HG02938 (cell line): ENCODE measurements around the gene NT5C2.
A peak's percentile ranks its signal among the peaks of the same experiment; 100 is the strongest.
"Not testable (repeated sequence)": the region's sequence is repeated elsewhere in the genome, so short reads cannot be mapped to it uniquely, and the experiment has no call there.

Experiments used
- ATAC-seq: cut with Tn5 transposase; IDR thresholded peaks from one replicate; pipeline ENCODE4 v1.9.1; 2021; ENCODE audit warnings: mild to moderate bottlenecking, moderate library complexity; ENCODE audit not compliant: unreplicated experiment

NT5C2 gene

DNA sequence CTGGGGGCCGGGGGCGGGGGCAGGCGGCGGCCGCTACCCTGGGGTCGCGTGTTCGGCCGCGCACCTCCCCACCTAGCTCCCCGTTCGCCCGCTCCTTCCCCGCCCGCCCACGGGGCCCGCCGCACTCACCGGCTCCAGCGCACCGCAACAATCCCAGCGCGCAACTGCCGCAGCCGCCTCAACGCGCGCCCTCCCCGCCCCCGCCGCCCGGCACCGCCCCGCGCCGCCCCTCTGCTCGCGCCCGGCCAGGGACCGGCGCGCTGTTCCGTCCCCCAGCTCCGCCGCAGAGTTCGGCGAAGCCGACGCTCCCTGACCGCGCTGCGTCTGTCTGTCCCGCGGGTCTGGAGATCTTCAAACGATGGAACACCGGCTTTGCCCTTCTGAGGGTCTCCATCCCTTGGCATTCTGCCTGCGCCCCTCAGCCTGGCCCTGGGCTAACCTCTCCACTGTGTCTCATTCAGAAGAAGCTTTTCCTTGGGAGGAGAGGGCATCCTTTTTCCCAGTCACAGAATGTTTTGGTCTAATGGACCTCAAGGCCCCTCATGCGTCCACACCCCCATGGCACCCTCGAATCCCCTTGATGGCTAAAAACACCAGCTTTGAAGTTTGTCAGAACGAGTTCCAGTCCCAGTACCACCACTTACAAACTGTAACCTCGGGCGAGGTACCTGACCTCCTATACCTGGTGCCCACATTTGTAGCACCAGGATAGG is at the start of gene NT5C2:
Gene NT5C2, minus strand, starts transcription at position 166 of the 713 bp plus-strand sequence. CDS start 18,314 bp downstream, outside the sequence.
- ATAC-seq = peak; percentile 49

DNA sequence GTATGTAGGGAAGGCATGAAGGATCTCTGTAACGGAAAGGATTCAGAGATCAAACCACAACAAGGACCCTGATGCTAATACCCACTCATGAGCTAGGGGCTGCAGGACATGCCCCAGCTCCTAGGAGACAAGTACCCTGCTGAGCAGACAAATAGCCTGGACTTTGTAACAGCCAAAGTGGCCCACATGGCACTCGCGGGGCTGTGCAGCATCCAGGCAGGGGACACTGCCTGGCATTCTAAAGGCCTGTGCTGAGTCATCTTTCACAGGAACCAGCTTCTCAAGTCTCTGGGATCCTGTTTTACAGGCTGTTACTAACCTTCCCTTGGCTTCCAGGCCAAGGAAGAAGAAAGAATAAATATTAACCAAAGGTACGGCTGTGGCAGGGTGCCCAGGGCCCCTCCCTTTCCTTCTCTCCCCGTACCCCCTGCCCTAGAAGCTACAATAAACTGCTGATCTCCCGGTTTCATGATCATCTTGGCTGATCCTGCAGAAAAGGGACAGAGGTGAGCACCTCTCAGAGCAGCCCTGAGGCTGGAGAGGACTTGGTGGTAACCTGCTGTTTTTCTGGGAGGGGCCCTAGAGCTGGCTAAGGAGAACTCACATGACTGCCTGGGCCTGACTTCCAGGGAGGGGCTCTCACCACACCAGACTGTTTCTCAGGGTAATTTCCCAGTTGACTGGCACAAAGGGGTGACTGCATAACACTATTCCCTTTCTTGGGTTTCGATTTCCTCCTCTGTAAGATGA is 48.4 kb upstream of the NT5C2 start:
- ATAC-seq = no peak

DNA sequence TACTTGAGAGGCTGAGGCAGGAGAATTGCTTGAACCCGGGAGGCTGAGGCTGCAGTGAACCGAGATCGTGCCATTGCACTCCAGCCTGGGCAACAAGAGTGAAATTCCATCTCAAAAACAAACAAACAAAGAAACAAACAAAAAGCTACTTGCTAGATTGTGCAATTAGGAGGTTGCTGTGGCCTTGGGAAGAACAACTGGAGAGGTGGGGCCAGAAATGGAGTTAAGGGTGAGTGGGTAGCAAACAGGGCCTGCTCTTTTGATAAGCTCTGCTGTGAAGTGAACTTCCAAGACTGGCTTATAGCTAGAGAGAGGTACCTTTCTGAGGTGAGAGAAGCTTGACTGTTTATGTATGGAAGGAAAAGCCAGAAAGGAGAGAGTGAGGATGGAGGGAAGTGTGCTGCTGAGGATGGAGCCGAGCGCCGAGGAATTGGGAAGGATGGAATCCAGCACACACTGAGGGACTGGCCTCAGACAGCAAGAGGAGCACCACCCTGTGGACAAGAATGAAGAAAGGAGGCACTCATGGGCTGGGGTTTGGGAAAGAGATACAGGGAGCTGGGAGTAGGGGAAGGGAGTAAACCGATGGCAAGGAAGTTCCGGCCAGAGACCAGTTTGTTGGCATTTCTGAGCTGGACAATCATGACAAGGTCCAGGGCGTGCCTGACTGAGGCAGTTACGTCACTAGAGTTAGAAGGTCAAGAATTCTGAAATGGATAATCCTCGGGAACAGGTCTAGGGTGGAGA is 45.6 kb upstream of the NT5C2 start:
- ATAC-seq = no peak

DNA sequence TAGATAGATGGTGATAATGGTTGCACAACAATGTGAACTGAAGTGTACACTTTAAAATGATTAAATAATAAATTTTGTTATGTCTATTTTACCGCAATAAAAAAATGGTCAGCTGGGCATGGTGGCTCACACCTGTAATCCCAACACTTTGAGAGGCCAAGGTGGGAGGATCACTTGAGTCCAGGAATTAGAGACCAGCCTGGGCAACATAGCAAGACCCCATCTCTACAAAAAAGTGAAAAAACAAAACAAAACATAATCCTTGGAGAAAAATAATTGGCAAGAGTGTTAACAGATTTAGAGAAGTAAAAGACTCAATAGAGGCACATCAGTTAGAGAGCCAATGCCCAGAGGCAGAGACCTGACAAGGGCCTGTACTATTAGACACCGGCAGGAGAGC is 42.7 kb upstream of the NT5C2 start:
- ATAC-seq = no peak

DNA sequence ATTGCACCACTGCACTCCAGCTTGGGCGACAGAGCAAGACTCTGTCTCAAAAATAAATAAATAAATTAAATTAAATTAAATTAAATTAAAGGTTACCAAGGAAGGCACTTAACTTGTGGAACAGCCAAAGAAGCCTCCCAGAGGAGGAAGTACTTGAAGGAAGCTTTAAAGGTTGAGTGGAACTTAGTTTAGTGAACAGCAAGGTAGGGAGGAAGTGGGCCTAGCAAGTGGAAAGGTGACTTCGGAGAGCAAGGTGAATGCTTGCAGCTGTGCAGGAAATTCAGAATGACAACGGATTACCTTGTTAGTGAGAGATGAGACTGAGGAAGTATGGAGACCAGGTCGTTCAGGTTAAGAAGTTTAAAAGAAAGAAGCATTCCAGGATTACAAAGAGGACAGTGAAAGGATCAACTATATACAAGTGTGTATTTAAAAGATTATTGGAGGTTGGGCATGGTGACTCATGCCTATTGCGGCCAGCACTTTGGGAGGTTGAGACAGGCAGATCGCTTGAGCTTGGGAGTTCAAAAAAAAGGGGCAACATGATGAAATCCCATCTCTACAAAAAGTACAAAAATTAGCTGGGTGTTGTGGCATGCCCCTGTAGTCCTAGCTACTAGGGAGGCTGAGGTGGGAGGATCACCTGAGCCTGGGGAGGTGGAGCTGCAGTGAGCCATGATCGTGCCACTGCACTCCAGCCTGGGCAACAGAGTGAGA is 39.9 kb upstream of the NT5C2 start:
- ATAC-seq = no peak

DNA sequence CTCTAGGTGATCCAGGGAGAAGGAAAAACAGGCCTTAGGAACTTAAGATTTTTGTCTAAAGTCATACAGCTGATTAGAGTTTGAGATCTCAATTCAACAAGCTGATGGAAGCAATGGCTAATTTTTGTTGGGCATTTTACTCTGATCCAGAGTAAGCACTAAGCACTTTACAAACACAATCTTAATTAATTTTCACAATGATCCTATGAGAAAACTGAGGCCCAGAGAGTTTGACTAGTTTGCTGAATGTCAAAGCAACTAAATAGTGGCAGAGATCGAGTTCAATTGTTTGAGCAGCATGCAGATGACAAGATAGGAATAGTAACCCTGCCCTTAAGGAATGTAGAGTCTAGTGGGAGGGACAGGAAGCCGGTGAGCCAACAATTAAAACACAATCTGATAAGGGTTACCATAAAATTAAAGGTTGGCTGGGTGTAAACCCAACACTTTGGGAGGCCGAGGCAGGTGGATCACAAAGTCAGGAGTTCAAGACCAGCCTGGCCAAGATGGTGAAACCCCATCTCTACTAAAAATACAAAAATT is 39.1 kb upstream of the NT5C2 start:
- ATAC-seq = no peak

DNA sequence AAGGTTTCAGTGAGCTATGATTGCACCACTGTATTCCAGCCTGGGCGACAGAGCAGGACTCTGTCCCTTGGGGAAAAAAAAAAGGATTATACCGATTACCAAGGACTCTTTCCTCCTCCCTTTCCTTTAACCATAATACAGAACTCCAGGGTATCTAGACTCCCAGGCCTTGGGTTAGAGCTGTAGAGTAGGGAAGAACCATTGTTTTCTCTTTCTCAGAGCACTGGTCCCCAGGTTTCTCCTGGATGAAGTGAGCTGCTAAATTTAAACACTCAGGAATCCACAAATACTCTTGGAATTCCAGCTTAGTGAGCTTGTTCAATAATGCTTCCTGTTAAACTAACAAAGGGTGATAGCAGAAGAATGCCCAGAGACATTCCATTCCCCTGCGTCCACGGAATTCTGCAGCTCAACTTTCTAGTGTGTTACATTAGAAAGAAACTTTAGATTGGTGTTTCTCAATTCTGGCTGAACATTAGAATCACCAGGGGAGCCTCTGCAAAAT is 38.0 kb upstream of the NT5C2 start:
- no peak for ATAC-seq

DNA sequence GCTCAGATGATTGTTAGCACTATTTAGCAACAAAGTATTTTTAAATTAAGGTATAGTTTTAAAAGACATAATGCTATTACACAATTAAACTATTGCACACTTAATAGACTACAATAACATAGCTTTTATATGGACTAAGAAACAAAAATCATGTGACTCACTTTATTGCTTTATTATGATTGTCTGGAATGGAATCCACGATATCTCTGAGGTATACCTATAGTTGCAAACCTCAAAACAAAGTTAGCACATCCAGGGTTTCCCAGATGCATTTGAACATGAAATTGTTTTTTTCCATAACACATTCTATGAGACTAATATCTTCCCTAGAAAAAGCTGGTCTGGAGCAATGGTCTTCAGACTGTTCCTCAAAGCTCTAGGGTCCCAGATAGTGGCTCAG is 34.3 kb upstream of the NT5C2 start:
- no peak for ATAC-seq

DNA sequence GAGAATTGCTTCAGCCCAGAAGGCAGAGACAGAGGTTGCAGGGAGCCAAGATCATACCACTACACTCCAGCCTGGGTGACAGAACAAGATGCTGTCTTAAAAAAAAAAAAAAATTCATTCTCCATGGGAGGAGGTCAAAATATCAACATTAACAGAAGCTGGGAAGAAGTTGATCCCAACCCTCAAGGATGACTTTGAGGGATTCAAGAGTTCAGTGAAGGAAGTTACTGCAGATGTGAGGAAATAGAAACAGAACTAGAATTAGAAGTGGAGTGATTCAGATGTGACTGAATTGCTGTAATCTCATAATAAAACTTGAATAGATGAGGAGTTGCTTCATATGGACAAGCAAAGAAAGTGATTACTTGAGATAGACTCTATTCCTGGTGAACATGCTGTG is 32.9 kb upstream of the NT5C2 start:
- ATAC-seq = no peak

DNA sequence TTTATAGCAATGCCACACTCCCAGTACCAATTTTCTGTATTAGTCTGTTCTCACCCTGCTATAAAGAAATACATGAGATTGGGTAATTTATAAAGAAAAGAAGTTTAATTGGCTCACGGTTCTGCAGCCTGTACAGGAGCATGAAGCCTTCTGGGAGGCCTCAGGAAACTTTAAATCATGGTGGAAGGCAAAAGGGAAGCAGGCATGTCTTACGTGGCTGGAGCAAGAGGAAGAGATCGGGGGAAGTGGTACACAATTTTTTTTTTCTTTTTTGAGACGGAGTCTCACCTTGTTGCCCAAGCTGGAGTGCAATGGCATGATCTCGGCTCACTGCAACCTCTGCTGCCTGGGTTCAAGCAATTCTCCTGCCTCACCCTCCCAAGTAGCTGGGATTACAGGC is 31.6 kb upstream of the NT5C2 start:
- not testable (repeated sequence) for ATAC-seq

DNA sequence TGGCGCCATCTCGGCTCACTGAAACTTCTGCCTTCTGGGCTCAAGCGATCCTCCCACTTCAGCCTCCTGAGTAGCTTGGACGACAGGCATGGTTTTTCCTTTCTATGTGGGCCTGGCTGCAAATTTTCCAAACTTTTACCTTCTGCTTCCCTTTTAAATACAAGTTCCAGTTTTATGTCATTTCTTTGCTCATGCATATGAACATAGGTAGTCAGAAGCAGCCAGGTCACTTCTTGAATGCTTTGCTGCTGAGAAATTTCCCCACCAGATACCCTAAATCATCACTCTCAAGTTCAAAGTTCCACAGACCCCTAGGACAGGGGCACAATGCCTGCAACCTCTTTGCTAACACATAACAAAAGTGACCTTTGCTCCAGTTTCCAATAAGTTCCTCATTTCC is 31.1 kb upstream of the NT5C2 start:
- no peak for ATAC-seq

DNA sequence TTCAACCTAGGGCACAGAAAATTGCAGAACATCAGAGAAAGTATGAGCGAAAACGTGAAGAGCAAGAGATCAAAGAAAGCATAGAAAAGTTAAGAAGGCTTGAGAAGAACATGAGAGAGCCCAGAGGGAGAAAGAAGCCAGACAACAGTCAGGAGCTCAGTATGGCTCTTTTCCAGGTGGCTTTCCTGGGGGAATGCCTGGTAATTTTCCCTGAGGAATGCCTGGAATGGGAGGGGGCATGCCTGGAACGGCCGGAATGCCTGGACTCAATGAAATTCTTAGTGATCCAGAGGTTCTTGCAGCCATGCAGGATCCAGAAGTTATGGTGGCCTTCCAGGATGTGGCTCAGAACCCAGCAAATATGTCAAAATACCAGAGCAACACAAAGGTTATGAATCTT is 23.3 kb upstream of the NT5C2 start:
- ATAC-seq = not testable (repeated sequence)

DNA sequence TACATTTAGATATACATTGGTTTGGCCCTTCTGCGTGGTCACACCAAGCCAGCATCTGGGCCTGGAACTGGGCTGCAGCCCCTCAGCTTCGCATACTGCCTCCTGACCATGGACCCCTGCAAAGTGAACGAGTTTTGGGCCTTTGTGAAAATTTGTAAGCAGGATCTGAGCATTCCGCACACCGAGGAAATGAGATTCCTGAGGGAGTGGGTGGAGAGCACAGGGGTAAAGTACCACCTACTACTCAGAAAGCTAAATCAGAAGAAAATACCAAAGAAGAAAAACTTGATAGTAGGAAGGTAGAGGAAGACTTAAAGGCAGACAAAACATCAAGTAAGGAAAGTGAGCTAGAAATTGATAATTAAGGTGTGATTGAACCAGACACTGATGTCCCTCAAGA is 22.5 kb upstream of the NT5C2 start:
- ATAC-seq = no peak

DNA sequence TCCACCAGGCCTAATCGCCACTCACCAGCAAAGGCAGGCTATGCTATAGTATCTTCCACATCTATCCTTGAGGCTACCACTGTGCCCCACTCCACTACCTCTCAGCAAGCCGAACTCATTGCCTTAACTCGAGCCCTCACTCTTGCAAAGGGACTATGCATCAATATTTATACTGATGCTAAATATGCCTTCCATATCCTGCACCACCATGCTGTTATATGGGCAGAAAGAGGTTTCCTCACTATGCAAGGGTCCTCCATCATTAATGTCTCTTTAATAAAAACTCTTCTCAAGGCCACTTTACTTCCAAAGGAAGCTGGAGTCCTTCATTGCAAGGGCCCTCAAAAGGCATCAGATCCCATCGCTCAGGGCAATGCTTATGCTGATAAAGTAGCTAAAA is 17.2 kb upstream of the NT5C2 start:
- ATAC-seq = not testable (repeated sequence)

DNA sequence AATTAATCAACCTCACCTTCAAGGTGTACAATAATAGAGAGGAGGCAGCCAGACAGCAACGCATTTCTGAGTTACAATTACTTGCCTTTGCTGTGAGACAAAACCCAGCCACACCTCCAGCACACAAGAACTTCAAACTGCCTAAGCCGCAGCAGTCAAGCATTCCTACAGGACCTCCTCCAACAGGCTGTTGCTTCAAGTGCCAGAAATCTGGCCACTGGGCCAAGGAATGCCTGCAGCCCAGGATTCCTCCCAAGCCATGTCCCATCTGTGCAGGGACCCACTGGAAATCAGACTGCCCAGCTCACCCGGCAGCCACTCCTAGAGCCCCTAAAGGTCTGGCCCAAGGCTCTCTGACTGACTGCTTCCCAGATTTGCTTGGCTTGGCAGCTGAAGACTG is 14.6 kb upstream of the NT5C2 start:
- ATAC-seq = not testable (repeated sequence)

DNA sequence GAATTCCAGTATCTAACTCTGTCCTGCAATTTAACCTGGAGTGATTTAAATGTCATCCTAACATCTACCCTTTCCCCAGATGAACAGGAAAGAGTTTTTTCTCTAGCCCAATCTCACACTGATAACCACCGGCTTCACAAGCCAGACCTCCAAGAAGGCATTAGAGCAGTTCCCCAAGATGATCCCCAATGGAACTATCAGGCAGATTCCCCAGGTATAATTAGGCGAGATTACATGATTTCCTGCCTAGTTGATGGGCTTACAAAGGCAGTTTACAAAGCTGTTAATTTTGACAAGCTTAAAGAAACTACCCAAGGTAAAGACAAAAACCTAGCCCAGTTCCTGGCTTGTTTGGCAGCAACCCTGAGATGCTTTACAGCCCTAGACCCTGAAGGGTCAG is 14.1 kb upstream of the NT5C2 start:
- no peak for ATAC-seq

DNA sequence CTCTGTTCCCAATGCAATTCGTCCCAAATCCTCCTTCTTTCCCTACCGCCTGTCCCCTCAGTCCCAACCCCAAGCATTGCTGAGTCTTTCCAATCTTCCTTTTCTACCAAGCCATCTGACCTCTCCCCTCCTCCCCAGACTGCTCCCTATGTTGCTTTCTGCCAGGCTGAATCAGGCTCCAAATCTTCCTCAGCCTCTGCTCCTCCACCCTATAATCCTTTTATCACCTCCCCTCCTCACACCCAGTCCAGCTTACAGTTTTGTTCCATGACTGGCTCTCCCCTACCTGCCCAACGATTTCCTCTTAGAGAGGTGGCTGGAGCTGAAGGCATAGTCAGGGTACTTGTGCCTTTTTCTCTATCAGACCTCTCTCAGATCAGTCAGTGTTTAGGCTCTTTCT is 13.6 kb upstream of the NT5C2 start:
- ATAC-seq = not testable (repeated sequence)

DNA sequence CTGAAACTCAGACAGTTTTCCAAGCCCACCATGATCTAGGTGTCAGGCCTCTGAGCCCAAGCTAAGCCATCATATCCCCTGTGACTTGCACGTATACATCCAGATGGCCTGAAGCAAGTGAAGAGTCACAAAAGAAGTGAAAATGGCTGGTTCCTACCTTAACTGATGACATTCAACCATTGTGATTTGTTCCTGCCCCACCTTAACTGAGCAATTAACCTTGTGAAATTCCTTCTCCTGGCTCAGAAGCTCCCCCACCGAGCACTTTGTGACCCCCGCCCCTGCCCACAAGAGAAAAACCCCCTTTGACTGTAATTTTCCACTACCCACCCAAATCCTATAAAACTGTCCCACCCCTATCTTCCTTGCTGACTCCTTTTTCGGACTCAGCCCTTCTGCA is 12.3 kb upstream of the NT5C2 start:
- ATAC-seq = not testable (repeated sequence)

DNA sequence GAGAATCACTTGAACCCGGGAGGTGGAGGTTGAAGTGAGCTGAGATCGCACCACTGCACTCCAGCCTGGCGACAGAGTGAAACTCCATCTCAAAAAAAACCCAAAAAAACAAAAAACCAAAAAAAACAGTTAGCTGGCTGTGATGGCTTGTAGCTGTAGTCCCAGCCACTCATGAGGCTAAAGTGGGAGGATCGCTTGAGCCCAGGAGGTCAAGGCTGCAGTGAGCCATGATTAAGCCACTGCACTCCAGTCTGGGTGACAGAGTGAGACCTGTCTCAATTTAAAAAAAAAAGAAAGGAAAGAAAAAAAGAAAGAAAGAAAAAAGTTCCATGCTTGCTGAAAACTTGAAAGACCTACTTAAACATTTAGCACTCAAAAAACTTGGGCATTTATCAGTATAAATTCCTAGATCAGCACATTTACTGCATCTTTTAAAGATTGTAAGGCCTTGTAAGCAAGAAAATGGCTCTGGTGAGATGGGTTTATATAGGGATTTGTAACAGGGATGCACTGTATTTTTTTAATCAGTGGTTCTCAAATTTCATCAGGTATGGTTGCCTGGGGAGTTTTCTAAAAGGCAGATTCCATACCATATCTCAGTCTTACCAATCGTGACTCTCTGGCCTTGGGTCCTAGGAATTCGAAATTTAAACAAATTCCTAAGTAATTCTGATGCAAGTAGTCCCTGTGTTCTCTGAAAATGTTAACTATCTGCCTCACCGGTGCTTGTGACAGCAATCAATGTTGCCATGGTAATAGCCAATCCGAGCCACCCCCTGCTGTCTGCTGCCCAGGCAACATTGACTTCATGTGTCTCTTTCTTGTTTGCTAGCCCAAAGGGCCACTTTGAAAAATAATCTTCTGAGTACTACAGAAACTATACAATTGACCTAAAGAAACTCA is 11.5 kb upstream of the NT5C2 start:
- no peak for ATAC-seq

DNA sequence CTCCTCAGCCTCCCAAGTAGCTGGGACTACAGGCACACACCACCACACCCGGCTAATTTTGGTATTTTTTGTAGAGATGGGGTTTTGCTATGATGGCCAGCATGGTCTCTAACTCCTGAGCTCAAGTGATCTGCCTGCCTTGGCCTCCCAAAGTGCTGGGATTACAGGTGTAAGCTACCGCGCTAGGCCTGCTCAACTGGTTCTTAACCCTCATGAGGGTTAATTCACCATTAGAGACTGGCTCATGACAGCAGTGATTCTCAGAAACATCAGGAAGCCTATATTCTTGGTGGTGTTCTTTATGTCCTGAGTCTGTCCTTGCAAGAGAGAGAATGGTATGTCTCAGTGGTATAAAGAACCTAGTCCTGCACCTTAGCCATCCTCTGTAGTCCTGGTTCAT is 10.4 kb upstream of the NT5C2 start:
- no peak for ATAC-seq
